ENCODE measurements around the gene MIA.
"Not testable (repeated sequence)": the region's sequence is repeated elsewhere in the genome, so short reads cannot be mapped to it uniquely, and the experiment has no call there.

Gene MIA

DNA sequence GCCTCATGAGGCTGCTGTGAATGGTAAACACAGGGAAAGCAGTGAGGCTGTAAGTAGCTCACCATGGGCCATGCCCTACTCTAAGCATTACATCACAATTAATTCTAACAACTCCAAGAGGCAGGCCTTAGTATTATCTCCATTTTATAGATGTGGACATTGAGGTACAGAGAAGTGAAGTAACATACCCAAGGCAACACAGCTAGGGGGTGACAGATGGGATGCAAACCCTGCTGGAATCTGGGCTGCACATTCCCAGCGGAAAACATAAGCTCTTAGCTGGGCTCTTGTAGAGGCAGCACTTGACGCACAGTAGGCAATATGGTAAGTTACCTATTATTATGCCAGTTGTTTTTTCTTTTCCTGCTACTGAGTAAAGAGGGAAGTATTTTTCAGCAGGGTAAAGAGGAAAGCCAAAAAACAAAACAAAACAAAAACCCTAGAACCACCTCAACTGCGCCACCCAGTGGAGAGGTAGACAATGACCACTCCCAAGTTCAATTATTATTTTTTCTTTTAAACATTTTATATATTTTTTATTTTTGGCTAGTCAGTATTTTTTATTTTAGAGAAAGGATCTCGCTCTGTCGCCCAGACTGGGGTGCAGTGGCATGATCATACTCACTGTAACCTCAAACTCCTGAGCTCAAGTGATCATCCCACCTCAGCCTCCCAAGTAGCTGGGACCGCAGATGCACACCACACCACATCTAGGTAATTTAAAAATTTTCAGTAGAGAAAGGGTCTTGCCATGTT, 44.3 kb downstream of the MIA start:
- peak; percentile 75 for TF ChIP-seq CTCF (conservative IDR thresholded peaks at IDR 0.05; ENCODE audit: low read depth, low read length)
- H3K4me3 ChIP-seq (ENCODE audit: low read length); DNase-seq (ENCODE audit: low read depth): not testable (repeated sequence)

- TF ChIP-seq CTCF (conservative IDR thresholded peaks at IDR 0.05; ENCODE audit: low read depth, low read length), result no peak
- no peak overlapping the region for H3K4me3 ChIP-seq (ENCODE audit: low read length)
These were observed 46.8 kb downstream of the MIA start for GRCh38 chr19:40822161-40822560.

GRCh38 chr19:40822704-40823553, 47.6 kb downstream of the MIA start:
- not testable (repeated sequence) for H3K4me3 ChIP-seq (ENCODE audit: low read length)

More at GRCh38 chr19:40822161-40822560, 46.8 kb downstream of the MIA start:
- DNase-seq (ENCODE audit: low read depth), result no peak

GRCh38 chr19:40824916-40825315, 49.6 kb downstream of the MIA start:
- DNase-seq (ENCODE audit: low read depth); H3K4me3 ChIP-seq (ENCODE audit: low read length): not testable (repeated sequence)

More at GRCh38 chr19:40822704-40823553, 47.6 kb downstream of the MIA start:
- not testable (repeated sequence) for DNase-seq (ENCODE audit: low read depth)

GRCh38 chr19:40825460-40826095, 50.3 kb downstream of the MIA start:
- DNase-seq (ENCODE audit: low read depth); H3K4me3 ChIP-seq (ENCODE audit: low read length): not testable (repeated sequence)

GRCh38 chr19:40826312-40826698, 51.0 kb downstream of the MIA start:
- not testable (repeated sequence) for H3K4me3 ChIP-seq (ENCODE audit: low read length); DNase-seq (ENCODE audit: low read depth)

DNA sequence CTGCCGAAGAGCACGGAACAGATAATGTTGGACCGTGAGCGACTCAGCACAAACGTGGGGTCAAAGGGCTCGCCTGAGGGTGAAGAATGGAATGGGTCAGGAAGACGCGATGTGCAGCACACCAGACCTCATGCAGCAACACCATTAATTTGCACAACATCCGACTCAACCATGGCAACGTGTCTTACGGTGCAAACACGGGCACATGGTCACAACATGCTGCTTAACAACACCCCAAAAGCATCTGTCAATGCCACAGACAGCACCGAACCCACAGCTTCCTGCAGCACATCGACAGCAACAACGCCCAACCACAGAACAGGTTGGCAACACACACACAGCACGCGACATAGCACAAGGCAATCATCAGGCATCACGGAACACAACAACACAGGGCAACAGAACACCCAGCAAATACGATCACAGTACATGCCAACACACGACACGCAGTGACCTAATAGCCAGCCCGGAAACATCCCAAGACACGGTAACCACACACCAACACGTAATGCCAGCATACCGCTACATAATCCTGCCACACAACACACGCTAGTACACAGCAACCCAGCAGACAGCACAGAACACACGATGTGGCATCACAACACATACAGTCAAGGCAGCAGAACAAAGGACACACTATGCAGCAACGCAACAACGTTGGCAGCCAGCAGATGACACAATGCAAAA, 51.5 kb downstream of the MIA start:
- not testable (repeated sequence) for DNase-seq (ENCODE audit: low read depth); H3K4me3 ChIP-seq (ENCODE audit: low read length)
